Endometrial microvascular endothelial cells (primary cell): ENCODE results near the gene ZSCAN5A. TPM values are rescaled to one million over a fixed set of nuclear protein-coding genes. Genes with fewer than 3 reads are reported as not detected.
"Not testable (repeated sequence)": the region's sequence is repeated elsewhere in the genome, so short reads cannot be mapped to it uniquely, and the experiment has no call there.

Experiments
- in situ Hi-C: cut with HindIII; loops from 2 replicates; pipeline ENCODE4 v1.10.0; 2017; ENCODE audit warnings: low sequenced_read_pairs, low pct_unique_long_range_greater_than_20kb; ENCODE audit errors: inconsistent ontology term
- total RNA-seq: library from RNA; depleted of rRNA; stranded (reverse); fragments of >200 nt; gene quantifications from one replicate; pipeline ENCODE4 v1.2.3, GENCODE V29; 2015; ENCODE audit errors: inconsistent ontology term

The ZSCAN5A gene
- total RNA-seq, 1 donor from 2014 or later: 10.4 TPM

DNA sequence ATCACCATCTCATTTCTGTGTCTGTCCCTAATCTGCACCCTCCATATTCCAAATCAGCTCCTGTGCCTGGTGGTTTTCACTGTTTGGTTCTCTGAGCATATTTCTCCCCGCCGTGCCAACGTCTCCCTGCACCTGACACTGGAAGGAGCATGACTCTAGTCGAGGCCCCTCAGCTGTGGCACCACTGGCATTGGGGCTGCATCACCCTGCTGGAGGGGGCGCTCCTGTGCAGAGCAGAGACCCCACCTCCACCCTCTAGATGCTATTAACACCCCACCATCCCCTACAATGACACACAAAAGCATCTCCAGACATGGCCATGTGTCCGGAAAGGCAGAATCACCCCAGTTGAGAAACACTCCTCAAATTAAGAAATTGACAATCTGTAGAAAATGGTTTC is 91.7 kb downstream of the ZSCAN5A start:
- in situ Hi-C loops: no loop called here

DNA sequence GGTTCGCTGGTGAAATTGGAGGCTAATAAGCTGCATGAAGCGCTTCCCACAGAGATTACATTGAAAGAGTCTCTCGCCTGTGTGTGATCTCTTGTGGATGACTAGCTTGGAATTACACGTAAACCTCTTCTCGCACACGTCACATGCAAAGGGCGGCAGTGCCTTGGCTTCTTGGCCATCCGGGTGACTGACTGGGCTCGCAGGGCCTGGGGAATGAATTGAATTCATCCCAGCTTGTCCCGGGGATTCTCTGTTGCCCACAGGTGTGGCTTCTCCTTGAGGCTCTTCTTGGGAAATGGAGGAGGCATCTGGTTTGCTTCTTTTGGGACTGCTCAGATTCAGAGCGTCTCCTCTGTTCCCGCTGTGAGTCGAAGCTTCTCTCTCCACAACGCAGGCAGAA is 92.8 kb downstream of the ZSCAN5A start:
- in situ Hi-C loops: no loop called here

DNA sequence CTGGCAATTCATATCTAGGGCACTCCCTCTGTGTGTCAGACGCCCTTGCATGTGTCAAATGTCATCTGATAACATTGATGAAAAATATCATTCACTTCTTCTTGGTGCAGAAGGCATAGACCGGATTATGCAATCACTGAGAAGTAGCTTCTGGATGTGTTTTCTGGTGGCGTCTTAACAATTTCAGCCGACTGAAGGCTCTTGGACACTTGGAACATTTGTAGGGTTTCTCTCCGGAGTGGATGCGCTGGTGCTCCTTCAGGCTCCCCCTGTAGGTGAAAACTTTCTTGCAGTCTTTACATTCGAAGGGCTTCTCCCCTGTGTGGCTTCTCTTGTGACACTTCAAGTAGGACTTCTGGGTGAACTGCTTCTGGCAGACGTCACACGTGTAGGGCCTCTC is 93.2 kb downstream of the ZSCAN5A start:
- in situ Hi-C loops: not testable (repeated sequence)

GRCh38 chr19:56218961-56219360 is 95.7 kb downstream of the ZSCAN5A start:
- in situ Hi-C loops: no loop called here

GRCh38 chr19:56217039-56217949 is 97.3 kb downstream of the ZSCAN5A start:
- in situ Hi-C loops: no loop called here

- in situ Hi-C loops: no loop called here
Measured at GRCh38 chr19:56211718-56212117, 102.9 kb downstream of the ZSCAN5A start.

DNA sequence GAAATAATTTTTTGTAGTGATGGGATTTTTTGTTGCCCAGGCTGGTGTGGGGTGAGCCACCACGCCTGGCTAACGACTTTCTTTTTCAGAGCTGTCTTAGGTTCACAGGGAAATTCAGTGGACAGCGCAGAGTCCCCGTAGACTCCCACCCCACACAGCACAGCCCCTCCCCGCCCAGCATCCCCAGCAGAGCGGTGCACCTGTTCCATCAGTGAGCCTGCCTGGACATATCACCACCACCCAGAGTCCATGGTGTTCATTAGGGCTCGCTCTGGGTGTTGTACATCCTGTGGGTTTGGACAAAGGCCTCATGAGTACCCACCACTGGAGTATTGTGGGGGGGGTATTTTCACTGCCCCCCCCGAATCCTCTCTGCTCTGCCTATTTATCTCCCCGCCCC is 104.6 kb downstream of the ZSCAN5A start:
- in situ Hi-C loops: not testable (repeated sequence)

DNA sequence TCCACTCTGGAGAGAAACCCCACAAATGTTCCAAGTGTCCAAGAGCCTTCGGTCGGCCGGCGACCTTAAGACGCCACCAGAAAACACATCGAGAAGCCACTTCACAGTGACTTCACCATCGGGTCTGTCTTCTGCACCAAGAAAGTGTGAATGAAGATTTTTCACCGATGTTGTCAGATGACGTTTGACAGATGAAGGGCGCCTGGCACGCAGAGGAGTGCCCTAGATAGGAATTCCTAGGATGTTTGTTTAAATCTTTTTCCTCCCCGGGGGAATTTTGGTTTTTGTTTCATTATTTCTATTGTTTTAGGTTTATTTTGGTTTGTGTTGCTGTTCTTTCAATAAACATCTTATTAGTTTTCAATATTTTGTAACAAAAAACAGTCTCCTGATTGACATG is 105.5 kb downstream of the ZSCAN5A start:
- in situ Hi-C loops: no loop called here

- in situ Hi-C loops: not testable (repeated sequence)
Measured at GRCh38 chr19:56207581-56207980, 107.1 kb downstream of the ZSCAN5A start.

DNA sequence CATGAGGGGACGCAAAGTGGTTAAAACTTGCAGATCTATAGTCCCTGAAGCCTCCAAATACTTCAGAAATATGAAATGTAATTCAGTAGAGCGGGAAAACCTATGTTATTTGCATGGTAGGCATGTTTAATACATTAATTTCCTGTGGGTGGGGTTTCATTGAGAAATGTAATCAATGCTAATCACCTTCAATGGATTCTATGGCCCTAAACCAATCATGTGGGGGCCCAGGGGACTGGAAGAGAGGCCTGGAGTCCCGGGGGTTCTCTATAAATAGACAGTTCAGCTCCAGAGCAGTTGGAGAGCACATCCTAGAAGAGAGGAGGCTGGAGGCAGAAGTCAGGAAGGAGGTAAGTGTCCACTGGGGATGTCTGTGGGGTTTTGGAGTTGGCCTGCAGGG is 112.7 kb downstream of the ZSCAN5A start, which contains the start of gene ZSCAN5C:
Gene ZSCAN5C, plus strand, starts transcription at position 301 of the 400 bp plus-strand sequence. CDS start 3,641 bp downstream, outside the sequence.
- in situ Hi-C loops: no loop called here

GRCh38 chr19:56199687-56200086 is 115.0 kb downstream of the ZSCAN5A start:
- in situ Hi-C loops: no loop called here

DNA sequence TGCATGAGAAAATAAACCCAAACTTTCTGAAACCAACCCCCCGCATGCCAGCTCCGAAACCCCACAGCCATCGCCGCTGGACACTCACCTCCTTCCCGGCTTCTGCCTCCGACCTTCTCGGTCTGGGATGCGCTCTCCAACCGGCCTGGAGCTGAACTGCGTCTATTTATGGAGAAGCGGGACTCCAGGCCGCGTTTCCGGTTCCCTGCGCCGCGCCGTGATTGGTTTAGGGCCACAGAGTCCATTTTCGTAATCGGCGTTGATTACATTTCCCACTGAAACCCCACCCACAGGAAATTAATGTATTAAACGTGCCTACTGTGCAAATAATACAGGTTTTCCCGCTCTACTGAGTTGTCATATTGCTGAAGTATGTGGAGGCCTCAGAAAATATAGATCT is 117.0 kb downstream of the ZSCAN5A start, which contains the start of gene ZSCAN5B:
Gene ZSCAN5B, minus strand, starts transcription at position 138 of the 400 bp plus-strand sequence. CDS start 4,731 bp downstream, outside the sequence.
- in situ Hi-C loops: not testable (repeated sequence)

GRCh38 chr19:56193981-56194640 is 120.5 kb downstream of the ZSCAN5A start:
- in situ Hi-C loops: no loop called here

- in situ Hi-C loops: no loop called here
Measured at GRCh38 chr19:56191711-56192110, 122.9 kb downstream of the ZSCAN5A start.

DNA sequence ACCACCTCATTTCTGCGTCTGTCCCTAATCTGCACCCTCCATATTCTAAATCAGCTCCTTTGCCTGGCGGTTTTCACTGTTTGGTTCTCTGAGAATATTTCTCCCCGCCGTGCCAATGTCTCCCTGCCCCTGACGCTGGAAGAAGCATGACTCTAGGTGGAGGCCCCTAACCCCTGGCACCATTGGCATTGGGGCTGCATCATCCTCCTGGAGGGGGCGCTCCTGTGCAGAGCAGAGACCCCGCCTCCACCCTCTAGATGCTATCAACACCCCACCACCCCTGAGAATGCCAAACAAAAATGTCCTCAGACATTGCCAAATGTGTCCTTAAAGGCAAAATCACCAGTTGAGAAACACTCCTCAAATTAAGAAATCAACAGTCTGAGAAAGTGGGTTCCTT is 123.5 kb downstream of the ZSCAN5A start:
- in situ Hi-C loops: no loop called here

GRCh38 chr19:56189785-56190184 is 124.9 kb downstream of the ZSCAN5A start:
- in situ Hi-C loops: no loop called here

GRCh38 chr19:56177564-56178243 is 136.9 kb downstream of the ZSCAN5A start:
- in situ Hi-C loops: no loop called here

DNA sequence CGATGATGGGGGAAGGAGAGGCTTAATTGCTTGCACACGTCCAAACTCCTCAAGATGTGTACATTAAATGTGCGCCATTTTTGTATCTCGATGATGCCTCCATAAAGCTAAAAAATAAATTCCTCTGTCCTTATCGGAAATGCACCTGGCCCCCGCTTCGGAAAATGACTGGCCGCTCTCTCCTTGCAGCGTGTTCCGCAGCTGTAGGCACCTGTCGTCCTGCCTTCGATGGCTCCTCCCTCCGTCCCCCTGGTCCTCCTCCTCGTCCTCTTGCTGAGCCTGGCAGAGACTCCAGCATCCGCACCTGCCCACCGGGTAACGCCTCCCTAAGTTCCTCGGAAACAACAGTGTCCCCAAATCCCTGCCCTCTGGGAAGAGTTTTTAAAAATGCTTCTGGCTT is 137.8 kb downstream of the ZSCAN5A start:
- in situ Hi-C loops: no loop called here

DNA sequence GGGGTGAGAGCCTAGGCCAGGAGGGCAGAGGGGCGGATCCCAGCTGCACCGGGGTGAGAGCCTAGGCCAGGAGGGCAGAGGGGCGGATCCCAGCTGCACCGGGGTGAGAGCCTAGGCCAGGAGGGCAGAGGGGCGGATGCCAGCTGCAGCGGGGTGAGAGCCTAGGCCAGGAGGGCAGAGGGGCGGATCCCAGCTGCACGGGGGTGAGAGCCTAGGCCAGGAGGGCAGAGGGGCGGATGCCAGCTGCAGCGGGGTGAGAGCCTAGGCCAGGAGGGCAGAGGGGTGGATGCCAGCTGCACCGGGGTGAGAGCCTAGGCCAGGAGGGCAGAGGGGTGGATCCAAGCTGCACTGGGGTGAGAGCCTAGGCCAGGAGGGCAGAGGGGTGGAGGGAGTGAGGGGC is 138.3 kb downstream of the ZSCAN5A start:
- in situ Hi-C loops: not testable (repeated sequence)
